NCI-H510A treated with DMSO at 0.1 percent for 48 hours (cell line): ENCODE data around the gene PPP2R2C.

Experiments used
- DNase-seq: peaks from one replicate; lab custom pipeline; 2025; lab: John Stamatoyannopoulos, UW

PPP2R2C gene

GRCh38 chr4:6449746-6450369 lies 22.6 kb downstream of the PPP2R2C start:
- DNase-seq: no peak

DNA sequence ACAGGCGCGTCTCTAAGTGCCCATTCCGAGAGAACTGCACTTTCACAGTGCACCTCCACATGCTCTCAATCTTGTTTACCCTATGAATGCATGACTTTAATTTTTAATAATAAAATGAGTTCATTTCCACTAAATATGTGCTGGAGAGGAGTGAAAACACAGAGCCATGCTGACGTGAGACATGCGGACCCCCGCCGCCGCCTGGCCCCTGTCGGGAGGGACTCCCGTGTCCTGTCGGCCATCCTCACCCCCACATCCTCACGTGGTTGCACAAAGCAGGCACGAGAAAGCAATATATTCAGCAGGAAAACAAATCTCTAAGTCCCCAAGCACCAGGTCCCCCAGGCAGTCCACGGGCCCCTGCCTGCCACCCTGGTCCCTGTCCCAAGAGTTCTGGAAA lies 23.1 kb downstream of the PPP2R2C start:
- DNase-seq: no peak

GRCh38 chr4:6448476-6449170 lies 23.8 kb downstream of the PPP2R2C start:
- DNase-seq: no peak

GRCh38 chr4:6447672-6448171 lies 24.7 kb downstream of the PPP2R2C start:
- DNase-seq: no peak

GRCh38 chr4:6446538-6447451 lies 25.6 kb downstream of the PPP2R2C start:
- no peak for DNase-seq

- DNase-seq: no peak
These were observed 26.3 kb downstream of the PPP2R2C start for GRCh38 chr4:6446130-6446482.

DNA sequence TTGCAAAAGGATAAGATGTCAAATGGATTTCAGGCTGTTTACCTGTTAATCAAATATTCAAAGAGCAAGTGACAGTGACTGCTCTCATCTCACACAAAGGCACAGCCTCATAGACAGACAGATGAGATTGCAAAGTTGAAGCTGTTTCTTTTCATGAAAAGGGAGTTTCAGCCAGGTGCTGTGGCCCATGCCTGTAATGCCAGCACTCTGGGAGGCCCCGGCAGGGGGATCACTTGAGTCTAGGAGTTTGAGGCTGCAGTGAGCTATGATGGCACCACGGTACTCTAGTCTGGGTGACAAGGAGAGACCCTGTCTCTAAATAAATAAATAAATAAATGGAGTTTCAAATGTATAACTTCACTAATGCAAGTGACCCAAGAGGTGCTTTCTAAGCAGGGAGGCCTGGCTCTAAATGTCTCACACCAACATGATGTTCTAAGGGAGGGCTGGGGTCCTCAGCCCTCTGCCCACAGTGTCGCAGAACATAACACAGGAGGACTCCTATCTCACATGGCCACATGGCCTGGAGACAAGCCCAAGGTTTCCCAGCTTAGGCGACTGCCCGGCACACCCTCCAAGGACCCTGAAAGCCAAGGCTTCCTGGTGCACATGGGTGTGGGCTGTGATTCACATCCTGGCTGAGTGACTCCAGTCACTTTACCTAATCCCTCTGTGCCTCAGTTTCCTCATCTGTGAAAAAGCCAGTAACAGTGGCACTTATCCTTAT lies 26.8 kb downstream of the PPP2R2C start:
- no peak for DNase-seq

DNA sequence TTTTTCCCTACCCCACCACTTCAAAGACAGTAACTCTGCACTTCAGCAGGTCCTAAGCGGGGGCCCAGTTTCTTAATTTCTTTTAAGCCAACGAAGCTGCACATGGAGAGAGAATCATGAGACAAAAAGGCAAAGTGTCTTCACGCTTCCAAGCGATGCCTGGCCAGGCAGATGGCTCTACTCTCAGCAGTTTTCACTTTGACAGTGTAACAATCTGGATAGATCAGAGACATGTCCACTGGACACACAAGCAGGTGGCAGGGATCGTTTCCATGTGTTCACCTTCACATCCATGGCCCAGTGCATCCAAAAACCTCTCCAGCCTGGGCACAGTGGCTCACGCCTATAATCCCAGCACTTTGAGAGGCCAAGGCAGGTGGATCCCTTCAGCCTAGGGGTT lies 27.8 kb downstream of the PPP2R2C start:
- DNase-seq: no peak

- no peak for DNase-seq
These were observed 29.1 kb downstream of the PPP2R2C start for GRCh38 chr4:6443035-6444023.

- no peak for DNase-seq
These were observed 29.9 kb downstream of the PPP2R2C start for GRCh38 chr4:6442555-6442954.

DNA sequence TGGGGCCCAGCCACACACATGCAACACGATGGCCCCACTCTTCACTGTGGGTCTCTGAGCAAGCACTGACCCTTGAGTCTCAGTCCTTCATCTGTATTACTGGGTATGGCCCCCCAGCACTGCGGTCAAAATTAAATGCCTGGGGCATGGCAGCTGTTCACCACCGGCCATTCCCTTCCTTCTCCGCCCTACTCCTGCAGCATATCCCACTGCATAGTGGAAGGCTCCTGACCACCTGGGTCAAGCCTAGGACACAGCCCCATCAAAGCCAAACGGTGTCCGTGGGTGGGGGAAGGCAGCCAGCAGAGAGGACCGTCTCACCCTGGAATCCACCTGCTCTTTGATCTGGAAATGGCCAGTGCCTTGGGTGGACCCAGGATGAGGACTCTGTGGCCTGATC lies 30.7 kb downstream of the PPP2R2C start:
- DNase-seq: no peak

DNA sequence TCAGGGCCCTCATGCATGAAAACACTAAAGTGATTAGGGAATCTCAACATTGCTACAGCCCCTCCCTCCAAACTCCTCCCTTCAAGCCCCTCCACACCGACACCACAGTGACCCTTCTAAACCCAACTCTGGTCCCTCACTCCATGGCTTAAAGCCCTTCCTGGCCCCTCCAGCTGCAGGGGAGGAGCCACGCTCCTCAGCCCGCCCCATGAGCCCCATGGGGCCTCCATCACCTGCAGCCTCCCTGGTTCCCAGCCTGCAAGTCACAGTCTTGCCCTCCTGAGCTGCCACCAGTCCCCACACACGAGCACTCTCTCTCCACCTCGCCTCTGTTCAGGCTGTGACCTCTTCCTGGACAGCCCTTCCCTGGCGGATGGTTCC lies 31.2 kb downstream of the PPP2R2C start:
- no peak for DNase-seq

DNA sequence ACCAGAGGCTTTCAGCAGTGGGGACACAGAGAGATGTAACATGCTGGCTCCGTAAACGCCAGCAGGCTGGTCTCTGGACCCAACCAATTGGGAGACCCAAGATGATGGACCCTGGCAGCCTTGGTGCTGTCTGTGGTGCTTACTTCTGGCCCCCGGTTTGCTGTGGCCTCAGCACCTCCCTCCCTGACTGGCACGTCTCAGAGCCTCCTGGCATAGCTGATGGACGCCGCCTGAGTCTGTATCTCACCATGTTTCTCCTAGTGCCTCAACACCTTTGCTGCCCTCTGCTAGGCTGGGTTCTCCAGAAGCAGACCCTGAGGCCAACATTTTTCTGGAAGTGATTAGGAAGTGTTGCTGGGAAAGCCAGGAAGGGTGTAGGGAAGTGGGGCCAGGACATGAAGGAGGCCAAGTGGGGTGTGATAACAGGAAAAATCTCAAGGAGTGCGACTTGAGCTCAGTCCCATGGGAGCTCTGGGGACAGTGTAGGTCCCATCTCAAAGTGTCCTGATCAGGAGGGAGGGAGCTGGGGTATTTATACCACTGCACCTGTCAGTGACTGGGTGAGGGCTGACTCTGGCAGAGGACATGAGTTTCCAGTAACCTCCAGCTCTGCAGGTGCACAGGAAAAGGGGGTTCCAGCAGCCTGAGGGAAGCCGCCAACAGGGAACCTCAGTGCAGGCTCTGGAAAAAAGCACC lies 31.8 kb downstream of the PPP2R2C start:
- no peak for DNase-seq

DNA sequence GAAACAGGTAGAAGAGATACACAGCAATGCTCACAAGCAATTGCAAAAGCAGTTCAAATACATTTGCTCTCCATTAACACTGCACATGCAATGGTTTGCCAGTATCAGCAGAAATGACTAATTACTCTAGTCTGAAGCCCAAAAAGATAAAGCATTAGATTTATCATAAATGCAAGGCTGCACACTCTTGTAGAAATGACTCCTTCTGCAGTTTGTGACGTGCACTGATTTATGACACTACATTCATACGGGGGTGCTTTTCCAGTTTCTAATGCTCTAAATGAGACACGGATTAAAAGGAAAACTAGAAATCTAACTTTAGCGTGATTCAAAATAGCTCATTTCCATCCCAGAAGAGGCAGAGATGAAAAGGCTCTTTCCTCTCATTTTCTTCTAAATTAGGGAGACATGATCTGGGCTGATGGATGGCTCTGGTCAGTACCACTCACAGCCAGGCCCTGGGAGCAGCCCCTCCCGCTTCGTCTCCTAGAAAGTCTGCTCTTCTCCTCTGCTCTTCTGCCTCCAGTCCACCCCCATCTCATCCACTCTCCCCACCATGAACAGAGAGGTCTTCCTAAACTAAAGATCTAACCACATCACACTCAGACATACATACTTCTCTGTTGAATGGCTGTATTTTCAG lies 33.2 kb downstream of the PPP2R2C start:
- DNase-seq: no peak

- no peak for DNase-seq
These were observed 34.6 kb downstream of the PPP2R2C start for GRCh38 chr4:6437826-6438238.

DNA sequence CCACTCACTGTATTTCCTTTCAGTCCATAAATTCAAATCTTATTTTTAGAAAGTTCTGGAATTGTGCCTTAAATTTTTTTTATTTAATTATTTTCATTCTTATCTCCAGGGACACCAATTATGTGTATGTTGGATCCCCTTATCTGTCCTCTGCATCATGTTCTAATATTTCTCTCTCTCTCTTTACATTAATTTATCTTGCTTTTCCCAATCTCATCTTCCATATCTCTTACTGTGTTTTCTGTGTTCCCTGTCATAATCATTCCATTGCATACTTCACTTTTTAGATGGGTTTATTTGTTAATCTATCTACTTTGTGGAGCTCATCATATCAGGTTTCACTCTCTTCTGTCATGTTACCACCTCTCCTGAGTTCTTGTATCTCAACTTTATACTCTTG lies 37.4 kb downstream of the PPP2R2C start:
- no peak for DNase-seq

GRCh38 chr4:6430927-6431326 lies 41.5 kb downstream of the PPP2R2C start:
- no peak for DNase-seq

DNA sequence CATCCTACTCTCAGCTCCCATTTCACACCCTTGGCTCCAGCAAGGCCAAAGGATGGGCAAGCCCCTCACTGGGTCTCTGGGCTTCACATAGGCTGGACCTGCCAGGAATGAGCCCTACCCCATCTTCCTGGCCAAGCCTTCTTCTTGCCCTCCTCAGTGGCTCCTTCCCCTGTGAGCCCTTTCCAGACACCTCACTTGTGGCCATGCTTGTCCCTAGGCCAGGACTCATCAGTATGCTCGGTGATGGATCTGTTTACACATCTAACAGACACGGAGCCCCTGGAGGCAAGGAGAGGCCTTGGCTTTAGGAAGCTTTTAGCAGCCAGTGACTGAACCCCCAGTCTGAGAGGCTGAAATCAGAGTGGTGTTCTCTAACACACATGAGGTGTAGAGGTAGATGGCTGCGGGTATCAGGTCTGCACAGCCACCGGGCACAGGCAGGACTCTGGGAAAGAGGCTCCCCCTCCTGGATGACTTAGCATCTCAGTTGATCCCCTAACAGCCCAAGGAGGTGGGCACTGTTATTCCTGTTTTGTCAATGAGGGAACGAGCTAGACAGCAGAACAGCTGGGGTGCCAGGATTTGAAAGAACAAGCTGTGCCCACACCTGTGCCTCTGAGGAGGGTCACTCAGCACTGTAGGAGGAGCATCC lies 44.8 kb downstream of the PPP2R2C start:
- no peak for DNase-seq
